ENCODE results near the gene SORBS2.

SORBS2 gene

GRCh38 chr4:185748901-185749390 is 63.0 kb downstream of the SORBS2 start:
- TF ChIP-seq, protein P1, sequence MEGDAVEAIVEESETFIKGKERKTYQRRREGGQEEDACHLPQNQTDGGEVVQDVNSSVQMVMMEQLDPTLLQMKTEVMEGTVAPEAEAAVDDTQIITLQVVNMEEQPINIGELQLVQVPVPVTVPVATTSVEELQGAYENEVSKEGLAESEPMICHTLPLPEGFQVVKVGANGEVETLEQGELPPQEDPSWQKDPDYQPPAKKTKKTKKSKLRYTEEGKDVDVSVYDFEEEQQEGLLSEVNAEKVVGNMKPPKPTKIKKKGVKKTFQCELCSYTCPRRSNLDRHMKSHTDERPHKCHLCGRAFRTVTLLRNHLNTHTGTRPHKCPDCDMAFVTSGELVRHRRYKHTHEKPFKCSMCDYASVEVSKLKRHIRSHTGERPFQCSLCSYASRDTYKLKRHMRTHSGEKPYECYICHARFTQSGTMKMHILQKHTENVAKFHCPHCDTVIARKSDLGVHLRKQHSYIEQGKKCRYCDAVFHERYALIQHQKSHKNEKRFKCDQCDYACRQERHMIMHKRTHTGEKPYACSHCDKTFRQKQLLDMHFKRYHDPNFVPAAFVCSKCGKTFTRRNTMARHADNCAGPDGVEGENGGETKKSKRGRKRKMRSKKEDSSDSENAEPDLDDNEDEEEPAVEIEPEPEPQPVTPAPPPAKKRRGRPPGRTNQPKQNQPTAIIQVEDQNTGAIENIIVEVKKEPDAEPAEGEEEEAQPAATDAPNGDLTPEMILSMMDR (IDR thresholded peaks at IDR 0.05; ENCODE audit: low read depth, low read length, missing control alignments): no peak
- H3K4me3 ChIP-seq (ENCODE audit: low read depth, low read length): no peak overlapping the region
- DNase-seq (ENCODE audit: low read depth): no peak

DNA sequence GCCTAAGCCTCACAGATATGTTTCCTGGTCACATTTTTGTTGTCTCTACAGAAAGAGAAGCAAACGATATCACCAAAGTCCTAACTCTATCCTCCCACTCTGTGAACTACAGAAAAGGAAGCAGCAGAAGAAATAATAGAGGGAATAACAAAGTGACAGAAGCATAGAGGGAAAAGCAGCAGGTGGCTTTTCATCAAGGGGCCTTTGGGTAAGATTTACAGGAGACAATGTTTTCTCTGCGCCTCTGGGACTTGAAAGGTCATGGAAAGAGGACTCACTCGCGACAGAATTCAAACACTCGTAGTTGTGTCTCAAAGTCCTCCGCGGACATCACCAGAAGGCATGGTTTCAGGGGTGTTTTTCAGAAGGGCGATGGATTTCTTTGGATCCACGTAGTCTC is 66.1 kb downstream of the SORBS2 start:
- TF ChIP-seq, protein P1 (IDR thresholded peaks at IDR 0.05; ENCODE audit: low read depth, low read length, missing control alignments): no peak
- DNase-seq (ENCODE audit: low read depth): no peak
- H3K4me3 ChIP-seq (ENCODE audit: low read depth, low read length): no peak overlapping the region

DNA sequence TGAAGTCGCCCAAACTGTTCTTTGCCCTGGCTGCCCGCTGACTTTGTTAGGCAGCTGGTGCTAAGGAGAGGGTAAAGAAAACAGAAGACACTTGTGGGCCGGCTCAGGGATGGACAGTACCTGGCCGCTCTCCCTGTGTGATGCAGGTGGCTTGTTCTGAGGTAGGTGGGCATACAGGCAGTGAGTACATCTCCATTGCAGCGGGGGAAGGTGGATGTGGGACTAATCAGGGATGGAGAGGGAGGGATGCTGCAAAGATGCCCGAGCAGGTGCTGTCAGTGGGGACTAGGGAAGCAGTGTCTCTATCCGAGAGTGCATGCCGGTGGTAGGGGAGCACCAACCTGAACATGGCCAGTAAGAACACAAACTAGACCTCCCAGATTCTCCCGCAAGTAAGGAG is 67.0 kb downstream of the SORBS2 start:
- no peak overlapping the region for H3K4me3 ChIP-seq (ENCODE audit: low read depth, low read length)
- TF ChIP-seq, protein P1 (IDR thresholded peaks at IDR 0.05; ENCODE audit: low read depth, low read length, missing control alignments): no peak
- DNase-seq (ENCODE audit: low read depth): no peak

GRCh38 chr4:185744488-185744862 is 67.5 kb downstream of the SORBS2 start:
- TF ChIP-seq, protein P1 (IDR thresholded peaks at IDR 0.05; ENCODE audit: low read depth, low read length, missing control alignments): no peak
- H3K4me3 ChIP-seq (ENCODE audit: low read depth, low read length): no peak overlapping the region
- no peak for DNase-seq (ENCODE audit: low read depth)

DNA sequence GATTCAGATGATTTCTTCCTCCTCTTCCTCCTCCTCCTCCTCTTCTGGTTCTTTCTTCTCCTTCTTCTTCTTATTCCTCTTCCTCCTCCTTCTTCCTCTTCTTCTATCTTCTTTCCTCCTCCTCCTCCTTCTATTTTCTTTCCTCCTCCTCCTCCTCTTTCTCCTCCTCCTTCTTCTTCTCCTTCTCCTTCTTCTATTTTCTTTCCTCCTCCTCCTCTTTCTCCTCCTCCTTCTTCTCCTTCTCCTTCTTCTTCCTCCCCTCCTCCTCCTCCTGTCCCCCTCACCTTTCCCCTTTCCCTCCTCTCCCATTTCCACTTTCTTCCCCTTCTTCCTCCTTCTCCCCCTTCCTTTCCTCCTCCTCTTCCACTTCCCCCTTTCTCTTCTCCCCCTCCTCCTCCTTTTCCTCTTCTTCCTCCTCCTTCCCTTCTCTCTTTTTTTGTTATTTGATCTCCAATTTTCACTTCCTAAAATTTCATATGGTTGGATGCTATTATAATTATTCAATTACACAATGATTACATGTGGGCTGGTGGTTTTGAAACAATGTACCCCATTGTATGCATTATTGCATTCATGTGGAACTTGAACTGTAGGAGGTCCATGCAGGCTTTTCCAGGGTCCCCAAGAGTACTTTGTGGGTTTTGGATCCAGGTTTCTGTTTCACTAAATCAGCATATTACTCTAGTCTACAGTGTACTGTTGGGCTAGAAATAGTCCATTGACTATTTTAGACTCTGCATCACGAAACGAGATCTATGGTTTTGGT is 68.1 kb downstream of the SORBS2 start:
- H3K4me3 ChIP-seq (ENCODE audit: low read depth, low read length): no peak overlapping the region
- DNase-seq (ENCODE audit: low read depth): no peak
- TF ChIP-seq, protein P1 (IDR thresholded peaks at IDR 0.05; ENCODE audit: low read depth, low read length, missing control alignments): no peak

DNA sequence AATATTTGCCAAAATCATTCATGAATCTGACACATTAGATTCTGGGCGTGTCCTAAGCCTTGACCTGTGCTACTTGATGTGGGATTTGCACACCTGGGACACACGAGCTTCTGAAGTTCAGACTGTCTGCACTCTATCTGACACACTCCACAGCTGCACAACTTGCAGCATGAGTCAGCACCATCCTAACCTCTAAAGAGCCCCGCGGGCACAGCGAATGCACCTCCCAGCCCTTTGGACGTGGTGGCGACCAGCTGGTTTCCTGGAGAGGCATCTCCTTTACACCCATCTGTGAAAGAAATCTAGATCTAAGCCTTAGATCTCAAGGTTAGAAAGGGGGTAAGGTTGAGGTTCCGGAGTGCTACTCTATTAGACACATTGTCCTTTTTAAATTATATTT is 69.2 kb downstream of the SORBS2 start:
- TF ChIP-seq, protein P1 (IDR thresholded peaks at IDR 0.05; ENCODE audit: low read depth, low read length, missing control alignments): no peak
- no peak overlapping the region for H3K4me3 ChIP-seq (ENCODE audit: low read depth, low read length)
- no peak for DNase-seq (ENCODE audit: low read depth)

- DNase-seq (ENCODE audit: low read depth): no peak
- TF ChIP-seq, protein P1 (IDR thresholded peaks at IDR 0.05; ENCODE audit: low read depth, low read length, missing control alignments): no peak
- H3K4me3 ChIP-seq (ENCODE audit: low read depth, low read length): no peak overlapping the region
These were observed 70.2 kb downstream of the SORBS2 start for GRCh38 chr4:185741795-185742194.
